CD4-positive, alpha-beta T cell treated with Interferon gamma for 1 hour (primary cell): ENCODE results near the gene RBBP8NL.

ENCODE experiments used
- DNase-seq: peaks from one replicate; pipeline ENCODE4 v3.0.0-alpha.2; 2020

RBBP8NL gene

GRCh38 chr20:62427172-62428001 lies at the start of gene RBBP8NL:
Gene RBBP8NL, minus strand, starts transcription at chr20:62427539. Its CDS starts 7,892 bp downstream, at chr20:62419647.
- DNase-seq: no peak

- no peak for DNase-seq
These were observed 48.9 kb upstream of the RBBP8NL start for GRCh38 chr20:62476056-62476838.

GRCh38 chr20:62475772-62476055 lies 48.4 kb upstream of the RBBP8NL start, which contains the start of gene GATA5:
Gene GATA5, minus strand, starts transcription at chr20:62475995. Its CDS starts 474 bp downstream, at chr20:62475521.
- no peak for DNase-seq

GRCh38 chr20:62475027-62475771 lies 47.9 kb upstream of the RBBP8NL start:
- DNase-seq: no peak

GRCh38 chr20:62474604-62475026 lies 47.3 kb upstream of the RBBP8NL start:
- DNase-seq: no peak

- no peak for DNase-seq
These were observed 46.6 kb upstream of the RBBP8NL start for GRCh38 chr20:62473717-62474603.

GRCh38 chr20:62472941-62473585 lies 45.7 kb upstream of the RBBP8NL start:
- no peak for DNase-seq

GRCh38 chr20:62472138-62472940 lies 45.0 kb upstream of the RBBP8NL start:
- DNase-seq: no peak

- DNase-seq: no peak
These were observed 43.1 kb upstream of the RBBP8NL start for GRCh38 chr20:62470459-62470858.

GRCh38 chr20:62470001-62470400 lies 42.7 kb upstream of the RBBP8NL start:
- DNase-seq: no peak

GRCh38 chr20:62469352-62469751 lies 42.0 kb upstream of the RBBP8NL start:
- no peak for DNase-seq

GRCh38 chr20:62466806-62467537 lies 39.6 kb upstream of the RBBP8NL start:
- no peak for DNase-seq

- no peak for DNase-seq
These were observed 38.9 kb upstream of the RBBP8NL start for GRCh38 chr20:62466072-62466760.

- no peak for DNase-seq
These were observed 37.7 kb upstream of the RBBP8NL start for GRCh38 chr20:62464990-62465389.

GRCh38 chr20:62464425-62464770 lies 37.1 kb upstream of the RBBP8NL start:
- DNase-seq: no peak

- no peak for DNase-seq
These were observed 36.5 kb upstream of the RBBP8NL start for GRCh38 chr20:62463651-62464424.

GRCh38 chr20:62462976-62463592 lies 35.7 kb upstream of the RBBP8NL start:
- no peak for DNase-seq

- no peak for DNase-seq
These were observed 34.5 kb upstream of the RBBP8NL start for GRCh38 chr20:62461834-62462233.
